Activated CD4-positive, alpha-beta T cell treated with anti-CD3 and anti-CD28 coated beads, Interleukin-10, Interleukin-2, amounts not matched to agents 100 ng/mL and 50 ng/mL, durations not matched to agents 16 hours and 8 hours (primary cell): ENCODE measurements around the gene HMG20A.
"Not testable (repeated sequence)": the region's sequence is repeated elsewhere in the genome, so short reads cannot be mapped to it uniquely, and the experiment has no call there.

Experiments
- DNase-seq: peaks from one replicate; pipeline ENCODE4 v3.0.0-alpha.2; 2020

HMG20A gene

DNA sequence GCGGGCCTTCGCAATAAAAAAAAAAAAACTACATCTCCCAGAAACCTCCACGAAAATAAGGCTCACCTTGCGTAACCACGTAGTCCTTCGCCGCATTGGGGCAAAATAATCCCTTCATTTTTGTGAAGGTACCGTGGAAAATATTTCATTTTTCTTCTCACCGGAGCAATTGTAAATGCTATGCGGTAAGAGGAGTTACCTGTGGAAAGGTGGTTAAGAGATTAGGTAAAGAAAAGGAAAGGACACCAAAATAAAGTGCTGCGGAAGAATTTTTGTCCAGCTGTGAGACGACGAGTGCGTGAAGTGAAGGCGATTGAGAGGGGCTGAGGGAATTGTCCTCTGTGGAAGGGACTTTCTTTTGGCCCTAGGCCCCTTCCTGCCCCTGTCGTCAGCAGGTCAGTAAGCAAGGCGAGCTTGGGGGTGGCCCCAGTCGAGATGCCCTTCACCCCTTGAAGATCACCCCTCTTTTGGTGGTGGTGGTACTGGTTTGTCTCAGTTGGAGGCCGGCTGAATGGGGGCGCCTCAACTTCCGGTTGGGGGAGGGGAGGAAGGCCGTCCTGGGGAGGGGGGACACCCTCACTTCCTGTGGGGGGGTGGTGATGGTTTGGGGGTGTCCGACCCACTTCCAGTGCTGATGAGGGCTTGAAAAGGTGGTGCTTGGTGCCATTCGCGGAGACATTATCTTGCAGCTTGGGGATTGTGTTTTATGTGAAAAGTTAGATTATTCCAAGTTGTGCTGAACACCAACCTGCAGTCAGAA is at the start of gene HMG20A:
TSS of gene HMG20A (plus strand) at position 279 of the 760 bp plus-strand sequence. CDS start 37,520 bp downstream, outside the sequence.
- DNase-seq, result peak; percentile 70

DNA sequence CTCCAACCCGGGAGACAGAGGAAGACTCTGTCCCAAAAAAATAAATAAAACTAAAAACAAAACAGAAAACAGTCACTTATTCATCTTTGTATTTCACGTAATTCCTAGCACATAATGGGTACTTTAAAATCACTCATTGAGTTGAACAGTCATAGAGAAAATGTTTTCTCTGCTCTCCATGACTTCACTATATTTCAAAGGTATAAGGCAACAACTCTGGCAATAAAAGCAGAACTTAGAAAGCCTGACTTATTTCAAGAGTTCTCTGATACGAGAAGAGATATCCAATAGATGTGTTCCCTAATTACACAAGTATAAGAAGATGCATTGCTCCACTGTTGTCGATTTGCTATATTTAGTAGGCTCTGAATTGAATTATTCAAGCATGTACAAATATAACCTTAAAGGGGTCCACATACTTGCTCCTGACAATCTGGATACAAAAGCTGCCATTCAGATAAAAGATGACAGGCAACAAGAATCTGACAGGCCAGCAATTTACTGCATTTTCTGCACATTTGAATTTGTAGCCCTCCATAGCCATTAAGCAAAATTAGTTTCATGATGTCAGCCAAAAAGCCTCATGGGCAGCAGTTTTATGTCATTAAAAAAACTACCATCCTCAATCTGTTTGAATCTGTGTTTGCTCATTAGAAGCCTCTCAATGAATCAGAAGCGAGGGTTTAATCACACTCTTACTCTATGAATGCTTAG is 48.7 kb upstream of the HMG20A start:
- no peak for DNase-seq

DNA sequence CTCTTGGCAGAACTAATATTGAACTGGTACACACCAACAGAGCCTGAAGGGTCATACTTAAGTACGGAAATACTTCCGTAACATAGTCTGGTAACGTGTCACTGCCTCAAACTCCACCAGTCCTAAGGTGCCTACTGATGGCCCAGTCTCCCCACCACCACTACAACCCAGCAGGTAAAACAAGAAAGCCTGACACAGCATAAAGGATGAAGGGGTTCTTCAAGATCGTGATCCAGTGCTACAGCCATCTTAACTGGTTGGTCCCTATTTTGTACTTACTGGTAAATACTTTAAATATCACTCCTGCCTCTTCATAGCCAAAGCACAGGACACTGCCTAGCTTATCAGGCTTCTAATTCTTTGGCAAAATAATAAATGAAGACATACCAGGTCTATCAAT is 47.2 kb upstream of the HMG20A start:
- no peak for DNase-seq

DNA sequence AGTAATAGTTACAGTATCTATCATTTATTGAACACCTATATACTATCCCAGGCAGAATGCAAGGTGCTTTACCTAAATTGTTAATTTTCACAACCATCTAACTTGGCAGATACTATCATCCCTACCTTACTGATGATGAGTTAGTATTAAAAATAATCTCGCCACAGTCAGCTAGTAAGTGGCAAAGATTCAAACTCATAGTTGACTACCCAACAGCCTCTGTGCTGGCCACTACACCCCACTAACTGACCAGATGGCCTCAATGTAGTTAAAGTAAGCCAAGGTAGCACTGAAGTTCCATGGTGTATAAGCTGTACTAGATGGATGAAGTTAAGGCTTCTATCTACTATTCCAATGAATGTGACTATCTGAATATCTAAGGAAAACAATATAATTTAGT is 45.6 kb upstream of the HMG20A start:
- no peak for DNase-seq

DNA sequence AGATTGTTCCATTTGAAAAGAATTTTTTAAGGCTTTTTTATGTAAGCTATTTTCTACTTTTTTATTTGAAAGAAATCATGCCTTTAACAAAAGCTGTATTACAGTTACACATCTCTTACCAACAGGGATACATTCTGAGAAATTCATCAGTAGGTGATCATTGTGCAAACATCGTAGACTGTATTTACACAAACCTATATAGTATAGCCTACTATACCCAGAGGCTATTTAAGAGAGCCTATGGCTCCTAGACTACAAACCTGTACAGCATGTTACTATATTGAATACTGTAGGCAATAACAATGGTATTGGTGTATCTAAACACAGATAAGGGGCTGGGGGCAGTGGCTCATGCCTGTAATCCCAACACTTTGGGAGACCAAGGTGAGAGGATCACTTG is 43.9 kb upstream of the HMG20A start:
- no peak for DNase-seq

GRCh38 chr15:77380033-77380432 is 40.7 kb upstream of the HMG20A start:
- no peak for DNase-seq

DNA sequence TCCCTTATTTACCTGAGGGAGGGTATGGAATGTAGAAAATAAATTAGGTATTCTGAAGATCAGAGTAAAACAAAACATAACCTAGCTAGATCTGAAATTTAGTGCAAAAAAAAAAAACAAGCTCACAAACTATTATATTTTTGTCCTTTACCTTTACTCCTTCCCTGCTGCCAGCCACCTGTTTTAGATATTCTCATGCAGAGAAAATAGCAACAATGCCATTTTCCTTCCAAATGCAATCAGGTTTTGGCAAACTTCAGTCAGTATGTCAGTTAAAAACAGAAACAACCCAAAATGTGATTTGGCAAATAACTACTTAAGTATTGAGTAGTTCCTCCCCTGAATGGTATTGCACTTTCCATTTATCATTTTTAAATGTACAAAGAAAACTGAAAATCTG is 36.6 kb upstream of the HMG20A start:
- DNase-seq, result no peak

DNA sequence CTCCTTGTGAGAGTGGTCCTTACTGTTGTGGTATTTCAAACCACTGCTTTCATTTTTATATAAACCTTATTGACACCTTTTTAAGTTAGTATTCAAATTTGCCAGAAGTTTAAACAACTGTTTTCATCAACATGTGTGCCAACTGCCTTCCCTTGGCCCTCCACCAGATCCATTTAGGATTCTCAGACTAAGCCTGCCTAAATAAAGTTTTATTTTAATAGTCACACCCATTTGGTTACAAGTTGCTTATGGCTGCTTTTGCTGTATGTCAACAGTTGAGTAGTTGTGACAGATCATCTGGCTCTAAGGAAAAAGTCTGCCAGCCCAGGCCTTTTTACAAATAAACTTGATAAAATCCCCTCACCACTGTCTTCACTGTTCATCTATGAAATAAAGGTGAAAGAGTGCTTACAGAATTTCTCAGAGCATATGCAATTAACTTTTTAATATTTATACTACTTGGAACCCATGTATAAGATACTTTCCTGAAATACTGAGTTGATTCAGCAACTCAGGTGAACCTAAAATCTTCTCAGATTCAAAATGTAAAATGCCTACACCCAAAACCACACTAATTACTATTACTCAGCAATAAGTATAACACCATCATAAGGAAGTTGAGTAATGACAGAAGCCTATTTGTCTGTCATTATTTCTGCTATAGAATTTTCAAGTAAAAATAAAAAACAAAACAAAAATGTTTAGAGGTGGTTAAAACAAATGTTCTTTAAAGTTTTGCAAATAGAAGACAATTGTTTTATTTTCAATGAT is 35.9 kb upstream of the HMG20A start:
- DNase-seq, result peak; percentile 22

DNA sequence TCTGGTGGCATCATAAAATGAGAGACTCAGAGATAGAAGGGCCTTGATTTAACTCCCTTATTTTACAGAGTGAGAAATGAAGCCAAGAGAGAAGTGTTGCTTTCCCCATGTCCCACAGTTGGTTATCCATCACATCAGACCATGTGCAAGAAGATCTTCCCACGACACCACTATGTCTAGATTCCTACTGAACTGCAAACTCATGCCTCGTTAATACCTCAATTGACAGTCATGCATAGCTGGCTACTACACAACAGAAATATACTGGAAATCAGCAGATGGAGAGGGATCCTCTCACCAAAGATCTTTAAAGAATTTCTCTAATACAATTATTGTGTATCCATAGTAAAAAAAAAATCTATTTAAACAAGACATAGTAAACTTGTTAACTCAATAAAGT is 34.1 kb upstream of the HMG20A start:
- DNase-seq, result no peak

DNA sequence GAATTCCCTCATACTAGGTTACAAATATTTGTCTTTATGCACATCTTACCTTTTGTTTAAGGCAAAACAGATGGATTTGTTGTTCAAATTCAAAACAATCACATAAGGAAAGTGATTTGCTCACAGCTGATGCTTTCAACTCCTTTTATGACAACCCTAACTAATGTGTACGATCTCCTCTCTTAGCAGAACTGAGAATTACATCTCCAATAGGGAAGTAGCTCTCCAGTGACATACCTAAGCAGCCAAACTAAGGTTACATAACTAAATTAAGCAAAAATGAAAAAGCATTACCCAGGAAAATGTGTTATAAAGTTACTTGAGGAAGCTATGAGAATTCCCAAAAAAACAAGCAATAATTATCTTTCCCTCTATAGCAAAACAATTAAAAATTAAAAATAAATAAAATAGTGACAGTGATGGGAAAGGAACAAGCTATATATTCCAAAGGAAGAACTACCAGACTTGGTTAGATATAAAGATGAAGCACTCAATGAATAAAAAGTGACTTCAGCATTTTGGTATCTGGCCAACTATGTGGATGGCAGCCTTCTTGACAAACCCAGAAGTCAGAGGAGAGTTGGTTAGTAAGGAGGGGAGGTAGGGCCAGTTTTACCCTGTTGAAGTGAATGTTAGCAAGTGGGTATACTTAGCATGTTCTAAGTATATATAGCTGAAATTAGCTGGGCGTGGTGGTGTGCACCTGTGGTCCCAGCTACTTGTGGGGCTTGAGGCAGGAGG is 33.2 kb upstream of the HMG20A start:
- DNase-seq, result no peak

DNA sequence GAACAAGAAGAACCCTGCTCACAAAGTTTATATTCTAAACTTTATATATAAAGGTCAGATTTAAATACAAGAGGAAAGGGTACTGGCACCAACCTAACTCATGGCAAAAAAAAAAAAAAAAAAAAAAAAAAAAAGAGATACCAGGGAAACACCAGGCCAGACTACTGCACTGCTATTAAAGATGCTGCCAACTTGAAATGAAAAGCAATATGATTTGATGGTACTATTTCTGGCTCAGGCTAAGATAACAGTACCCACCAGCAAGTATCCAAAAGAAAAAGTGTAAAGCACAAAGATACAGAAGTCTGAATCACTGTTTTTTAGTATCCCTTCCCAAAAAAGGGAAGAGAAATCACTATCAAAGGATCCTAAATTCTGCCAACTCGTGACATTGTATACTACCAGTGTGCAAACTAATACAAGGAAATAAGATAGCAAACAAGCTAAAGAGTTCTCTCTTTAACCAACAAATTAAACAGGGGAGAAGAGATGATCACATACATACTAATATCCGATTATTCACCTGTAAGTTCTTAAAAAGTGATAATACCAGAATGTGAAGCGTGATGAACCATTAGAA is 29.2 kb upstream of the HMG20A start:
- no peak for DNase-seq

DNA sequence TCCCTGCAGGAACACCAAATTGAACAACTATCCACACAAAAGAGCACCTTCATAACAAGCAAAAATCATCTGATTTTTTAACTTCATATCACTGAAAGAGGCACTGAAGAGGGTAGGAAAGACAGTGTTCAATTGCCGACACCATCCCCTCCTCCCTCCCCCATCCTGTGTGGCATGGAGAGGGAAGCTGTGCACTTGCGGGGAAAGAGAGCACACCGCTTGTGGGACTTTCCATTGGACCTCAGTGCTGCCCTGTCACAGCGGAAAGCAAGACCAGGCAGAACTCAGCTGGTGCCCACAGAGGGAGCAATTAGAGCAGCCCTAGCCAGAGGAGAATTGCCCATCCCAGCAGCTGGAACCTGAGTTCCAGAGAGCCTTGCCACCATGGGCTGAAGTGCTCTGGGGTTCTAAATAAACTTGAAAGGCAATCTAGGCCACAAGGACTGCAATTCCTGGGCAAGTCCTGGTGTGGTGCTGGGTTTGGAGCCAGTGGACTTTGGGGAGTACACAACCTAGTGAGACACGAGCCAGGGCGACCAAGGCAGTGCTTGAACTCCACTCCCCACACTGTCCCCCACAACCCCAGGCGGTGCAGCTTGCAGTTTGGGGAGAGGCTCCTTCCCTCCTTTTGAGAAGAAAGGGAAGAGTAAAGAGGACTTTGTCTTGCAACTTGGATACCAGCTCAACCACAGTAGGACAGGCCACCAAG is 27.8 kb upstream of the HMG20A start:
- no peak for DNase-seq

GRCh38 chr15:77393471-77393840 is 27.2 kb upstream of the HMG20A start:
- DNase-seq, result no peak

- no peak for DNase-seq
These were observed 25.5 kb upstream of the HMG20A start for GRCh38 chr15:77395013-77395774.

DNA sequence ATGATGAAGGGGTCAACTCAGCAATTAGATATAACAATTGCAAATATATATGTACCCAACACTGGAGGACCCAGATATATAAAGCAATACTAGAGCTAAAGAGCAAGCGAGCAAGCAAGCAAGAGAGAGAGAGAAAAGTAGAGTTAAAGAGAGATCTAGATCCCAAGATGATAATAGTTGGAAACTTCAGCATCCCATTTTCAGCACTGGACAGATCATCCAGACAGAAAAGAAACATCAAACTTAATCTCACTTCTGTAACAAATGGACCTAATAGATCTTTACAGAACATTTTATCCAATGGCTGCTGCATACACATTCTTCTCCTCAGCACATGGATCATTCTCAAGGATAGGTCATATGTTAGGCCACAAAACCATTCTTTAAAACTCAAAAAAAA is 24.0 kb upstream of the HMG20A start:
- no peak for DNase-seq

GRCh38 chr15:77398927-77399326 is 21.8 kb upstream of the HMG20A start:
- no peak for DNase-seq

- no peak for DNase-seq
These were observed 20.4 kb upstream of the HMG20A start for GRCh38 chr15:77400258-77400657.

DNA sequence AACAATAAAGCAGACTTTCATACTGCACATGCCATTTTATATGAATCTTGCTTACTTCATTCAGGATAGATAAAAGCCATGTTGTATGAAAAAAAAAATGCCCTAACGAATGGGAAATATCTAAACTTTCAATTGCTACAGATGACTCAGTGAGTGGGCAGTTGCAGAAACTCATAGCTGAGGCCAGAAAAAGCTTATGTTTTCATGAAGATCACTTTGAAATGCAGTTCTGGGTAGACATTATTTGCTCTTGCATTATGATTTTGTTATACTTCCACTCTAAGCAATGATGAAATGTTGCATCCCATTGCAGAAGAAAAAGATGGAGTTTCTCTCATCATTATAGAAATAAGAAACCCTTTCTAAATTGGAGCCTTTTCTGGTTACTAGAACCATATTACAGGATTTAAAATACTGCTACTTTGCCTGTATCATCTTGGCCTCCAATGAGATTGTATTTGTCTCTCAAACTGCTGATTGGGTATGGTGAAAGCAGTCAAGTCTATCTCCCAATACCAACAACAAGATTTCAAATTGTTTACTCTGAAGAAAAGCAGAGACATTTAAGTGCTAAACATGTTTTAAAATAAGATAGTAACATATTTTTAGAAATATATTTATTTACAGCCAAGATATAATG is 17.8 kb upstream of the HMG20A start:
- peak; percentile 36 for DNase-seq

DNA sequence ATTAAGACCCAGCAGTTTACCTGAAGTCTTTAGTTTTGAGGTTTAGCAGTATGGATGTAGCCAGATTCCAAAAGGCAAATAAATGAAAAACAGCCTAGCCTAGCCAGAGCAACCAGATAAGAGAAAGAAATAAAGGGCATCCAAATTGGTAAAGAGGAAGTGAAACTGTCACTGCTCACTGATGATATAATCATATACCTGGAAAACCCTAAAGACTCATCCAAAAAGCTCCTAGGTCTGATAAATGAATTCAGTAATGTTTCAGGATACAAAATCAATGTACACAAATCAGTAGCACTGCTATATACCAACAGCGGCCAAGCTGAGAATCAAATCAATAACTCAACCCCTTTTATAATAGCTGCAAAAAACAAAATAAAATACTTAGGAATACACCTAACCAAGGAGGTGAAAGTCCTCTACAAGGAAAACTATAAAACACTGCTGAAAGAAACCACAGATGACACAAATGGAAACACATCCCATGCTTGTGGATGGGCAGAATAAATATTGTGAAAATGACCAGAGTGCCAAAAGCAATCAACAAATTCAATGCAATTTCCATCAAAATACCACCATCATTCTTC is 14.4 kb upstream of the HMG20A start:
- DNase-seq, result not testable (repeated sequence)

- DNase-seq, result no peak
These were observed 13.8 kb upstream of the HMG20A start for GRCh38 chr15:77406846-77407245.
